SU-DHL-6 (cell line): ENCODE results near the gene NYAP2.

ENCODE experiments used
- H2AFZ ChIP-seq: fragments of 200-600 bp; sonication (generic); 2 replicates; pipeline ENCODE4 v1.6.1; 2014; ENCODE audit warnings: low read depth, mild to moderate bottlenecking, moderate library complexity, mixed read lengths, antibody characterized with exemption, low read length; ENCODE audit not compliant: severe bottlenecking
- H3F3A ChIP-seq: fragments of 200-600 bp; shearing (Covaris generic); 2 replicates; pipeline ENCODE4 v1.6.0; 2016; ENCODE audit warnings: antibody characterized with exemption, mild to moderate bottlenecking; ENCODE audit not compliant: insufficient read depth
- H3K27ac ChIP-seq: fragments of 200-600 bp; sonication (generic); 2 replicates; pipeline ENCODE4 v1.5.1; 2016; ENCODE audit warnings: low read depth, mild to moderate bottlenecking, low read length, moderate library complexity, mixed read lengths
- H3K27me3 ChIP-seq: fragments of 200-600 bp; sonication (generic), shearing (Covaris generic); 2 replicates; pipeline ENCODE4 v1.6.0; 2014; ENCODE audit warnings: mild to moderate bottlenecking, low read length
- H3K36me3 ChIP-seq: fragments of 200-600 bp; sonication (generic); 2 replicates; pipeline ENCODE4 v1.6.1; 2014; ENCODE audit warnings: mild to moderate bottlenecking, low read length, mixed read lengths
- H3K4me2 ChIP-seq: fragments of 300-600, 200-600 bp; shearing (Covaris generic), sonication (generic); 2 replicates; pipeline ENCODE4 v1.6.0; 2014; ENCODE audit warnings: low read length, low read depth, mild to moderate bottlenecking; ENCODE audit not compliant: poor library complexity, severe bottlenecking
- H3K4me3 ChIP-seq: fragments of 200-600 bp; sonication (generic); 2 replicates; pipeline ENCODE4 v1.5.1; 2014; ENCODE audit warnings: antibody characterized with exemption, low read length, mild to moderate bottlenecking, mixed read lengths; ENCODE audit not compliant: insufficient read depth, poor library complexity, severe bottlenecking
- H3K79me2 ChIP-seq: fragments of 200-600 bp; sonication (generic); 2 replicates; pipeline ENCODE4 v1.6.1; 2014; ENCODE audit warnings: mild to moderate bottlenecking, low read length, moderate library complexity; ENCODE audit not compliant: insufficient read depth
- H3K9ac ChIP-seq: fragments of 200-600 bp; sonication (generic); 2 replicates; pipeline ENCODE4 v1.7.0; 2014; ENCODE audit warnings: mild to moderate bottlenecking, low read length
- H3K9me2 ChIP-seq: fragments of 200-600 bp; sonication (generic); replicated peaks from 2 replicates; pipeline ENCODE4 v1.6.1; 2014; ENCODE audit warnings: low read length; ENCODE audit not compliant: insufficient read depth
- H3K9me3 ChIP-seq: fragments of 200-600 bp; sonication (generic); 2 replicates; pipeline ENCODE4 v1.6.1; 2014; ENCODE audit warnings: low read length, mixed read lengths; ENCODE audit not compliant: insufficient read depth
- H4K20me1 ChIP-seq: fragments of 200-600 bp; sonication (generic); 2 replicates; pipeline ENCODE4 v1.6.1; 2014; ENCODE audit warnings: low read depth, mild to moderate bottlenecking, antibody characterized with exemption, low read length, moderate library complexity, mixed read lengths
- CTCF ChIP-seq: fragments of 200-600 bp; sonication (generic); IDR thresholded peaks from one replicate; pipeline ENCODE4 v1.5.1; 2017; ENCODE audit warnings: antibody characterized with exemption, mild to moderate bottlenecking, low read length, moderate library complexity; ENCODE audit not compliant: insufficient read depth, poor library complexity, severe bottlenecking
- EZH2phosphoT487 ChIP-seq: fragments of 200-600 bp; sonication (generic), shearing (Covaris generic); conservative IDR thresholded peaks from 2 replicates; pipeline ENCODE4 v1.6.1; 2018; ENCODE audit warnings: mild to moderate bottlenecking, antibody characterized with exemption, low read length, moderate library complexity, mixed read lengths

Gene NYAP2

GRCh38 chr2:225691711-225692110 is 292.2 kb downstream of the NYAP2 start:
- H3K27me3 ChIP-seq, result no peaks in the 10 kb centered on the region
- no peak overlapping the region for H3K9ac ChIP-seq
- H3K4me2 ChIP-seq, result no peak overlapping the region
- no peaks in the 10 kb centered on the region for H3K9me3 ChIP-seq
- H2AFZ ChIP-seq, result no peak overlapping the region
- H3K79me2 ChIP-seq, result no peaks in the 10 kb centered on the region
- no peak for TF ChIP-seq CTCF
- no peak for TF ChIP-seq EZH2phosphoT487
- no peak overlapping the region for H3K27ac ChIP-seq
- H3F3A ChIP-seq, result no peaks in the 10 kb centered on the region
- H3K36me3 ChIP-seq, result no peaks in the 10 kb centered on the region
- no peak overlapping the region for H3K4me3 ChIP-seq
- no peaks in the 10 kb centered on the region for H3K9me2 ChIP-seq
- no peaks in the 10 kb centered on the region for H4K20me1 ChIP-seq

DNA sequence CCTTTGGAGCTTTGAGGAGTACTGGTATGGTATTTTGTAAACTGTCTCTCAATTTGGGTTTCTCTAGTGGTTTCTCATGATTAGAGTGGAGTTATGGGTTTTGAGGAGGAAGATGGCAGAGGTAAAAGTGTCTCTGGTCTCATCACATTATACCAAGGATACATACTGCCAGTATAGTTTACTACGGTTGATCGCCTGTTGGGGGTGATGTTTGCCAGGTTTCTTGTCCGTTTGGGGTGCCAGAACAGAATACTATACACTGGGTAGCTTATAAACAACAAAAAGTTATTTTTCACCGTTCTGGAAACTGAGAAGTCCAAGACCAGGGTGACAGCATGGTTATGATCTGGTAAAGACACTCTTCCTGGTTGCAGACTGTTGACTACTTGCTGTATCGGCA is 293.7 kb downstream of the NYAP2 start:
- no peak overlapping the region for H2AFZ ChIP-seq
- no peak overlapping the region for H3K4me2 ChIP-seq
- H3K4me3 ChIP-seq, result no peak overlapping the region
- no peaks in the 10 kb centered on the region for H3F3A ChIP-seq
- TF ChIP-seq EZH2phosphoT487 (no peak), CTCF (no peak)
- no peaks in the 10 kb centered on the region for H3K27me3 ChIP-seq
- no peak overlapping the region for H3K27ac ChIP-seq
- H4K20me1 ChIP-seq, result no peaks in the 10 kb centered on the region
- no peaks in the 10 kb centered on the region for H3K9me3 ChIP-seq
- H3K9me2 ChIP-seq, result no peaks in the 10 kb centered on the region
- no peak overlapping the region for H3K9ac ChIP-seq
- H3K36me3 ChIP-seq, result no peaks in the 10 kb centered on the region
- no peaks in the 10 kb centered on the region for H3K79me2 ChIP-seq

- TF ChIP-seq CTCF (no peak), EZH2phosphoT487 (no peak)
- Histone ChIP-seq H3K4me2 (no peak overlapping the region), H3K27me3 (no peaks in the 10 kb centered on the region), H2AFZ (no peak overlapping the region), H3K4me3 (no peak overlapping the region), H3F3A (no peaks in the 10 kb centered on the region), H3K27ac (no peak overlapping the region), H3K9me2 (no peaks in the 10 kb centered on the region), H4K20me1 (no peaks in the 10 kb centered on the region), H3K9me3 (no peaks in the 10 kb centered on the region), H3K9ac (no peak overlapping the region), H3K36me3 (no peaks in the 10 kb centered on the region), H3K79me2 (no peaks in the 10 kb centered on the region)
These were observed 295.2 kb downstream of the NYAP2 start for GRCh38 chr2:225694664-225695063.
